Measurements from ENCODE around the gene KMT5C. TPM values are rescaled to one million over a fixed set of nuclear protein-coding genes. Genes with fewer than 3 reads are reported as not detected.

KMT5C gene
- total RNA-seq = 17.0 TPM

DNA sequence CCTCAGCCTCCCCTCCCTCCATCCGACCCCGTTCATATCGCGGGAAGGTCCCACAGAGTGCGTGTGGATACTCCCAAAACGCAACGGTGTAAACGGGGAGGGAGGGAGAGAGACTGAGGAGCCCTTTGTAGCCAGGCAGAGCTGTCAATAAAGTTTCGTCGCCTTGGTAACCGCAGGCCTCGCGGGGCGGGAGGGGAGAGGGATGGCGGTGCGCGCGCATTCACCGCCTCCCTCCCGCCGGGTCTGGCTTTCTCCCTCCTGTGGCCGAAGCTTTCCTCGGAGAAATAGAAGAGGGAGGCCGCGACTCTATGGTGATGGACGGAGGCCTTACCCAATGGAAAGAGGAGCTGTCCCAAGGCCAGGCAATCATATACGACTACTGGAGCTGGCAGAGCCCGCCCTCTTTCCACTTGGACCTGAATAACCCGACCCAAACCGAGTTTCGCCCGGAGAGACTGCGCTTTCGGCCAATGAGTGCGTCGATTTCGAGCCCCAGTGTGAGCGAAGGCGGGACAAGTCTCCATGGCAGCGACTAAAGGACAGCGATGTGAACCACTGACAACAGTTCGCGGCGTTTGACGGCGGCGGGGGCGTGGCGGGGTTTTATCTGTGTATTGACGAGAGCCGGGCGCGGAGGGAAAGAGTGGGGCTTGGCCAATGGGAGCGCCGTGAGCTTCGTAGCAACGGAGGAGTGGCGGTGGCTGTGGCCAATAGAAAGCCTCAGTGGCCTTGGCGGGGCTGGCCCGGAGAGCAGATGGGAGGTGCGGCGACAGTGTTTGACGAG is at the start of gene KMT5C:
Gene KMT5C (plus strand): TSS at position 772 of the 784 bp plus-strand sequence. CDS start 2,061 bp downstream, outside the sequence.
- peak; percentile 100 for DNase-seq

- DNase-seq = no peak
Observed at GRCh38 chr19:55297267-55297666, 42.4 kb upstream of the KMT5C start.

DNA sequence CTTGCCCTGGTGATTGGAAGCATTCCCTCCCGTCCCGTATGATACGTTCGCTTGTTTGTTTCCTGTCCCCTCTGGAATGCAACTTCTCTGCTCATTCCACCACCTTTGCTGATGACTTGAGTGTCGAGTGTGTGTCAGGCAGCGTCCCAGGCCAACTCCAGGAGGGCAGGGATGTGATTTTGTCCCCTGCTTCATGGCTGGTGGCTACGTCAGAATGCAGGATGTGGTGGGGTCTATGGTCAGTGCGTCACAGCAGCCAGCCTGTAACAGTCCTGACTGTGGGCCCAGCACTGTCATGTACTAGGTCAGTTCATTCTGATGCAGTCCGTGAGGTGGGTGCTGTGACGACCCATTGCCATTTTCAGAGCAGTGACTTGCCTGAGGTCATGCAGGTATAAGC is 39.7 kb upstream of the KMT5C start:
- no peak for DNase-seq

- no peak for DNase-seq
Observed at GRCh38 chr19:55300886-55301458, 38.7 kb upstream of the KMT5C start.

- peak; percentile 75 for DNase-seq
Observed at GRCh38 chr19:55301459-55302317, 38.0 kb upstream of the KMT5C start.

DNA sequence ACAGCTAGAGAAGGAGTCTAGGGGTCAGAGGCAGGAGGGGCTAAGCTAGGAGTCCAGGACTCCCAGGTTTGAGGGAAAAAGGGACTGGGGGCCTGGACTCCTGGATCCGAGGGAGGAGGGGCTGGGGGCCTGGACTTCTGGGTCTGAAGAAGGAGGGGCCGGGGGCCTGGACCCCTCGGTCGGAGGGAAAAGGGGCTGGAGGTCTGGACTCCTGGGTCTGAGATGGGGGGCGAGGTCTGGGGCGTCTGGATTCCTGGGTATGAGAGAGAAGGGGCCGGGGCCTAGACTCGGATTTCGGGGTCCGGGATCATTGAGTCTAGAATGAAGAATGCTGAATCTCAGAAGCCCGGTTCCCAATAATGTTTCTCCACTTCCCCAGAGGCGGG is 37.4 kb upstream of the KMT5C start:
- no peak for DNase-seq

DNA sequence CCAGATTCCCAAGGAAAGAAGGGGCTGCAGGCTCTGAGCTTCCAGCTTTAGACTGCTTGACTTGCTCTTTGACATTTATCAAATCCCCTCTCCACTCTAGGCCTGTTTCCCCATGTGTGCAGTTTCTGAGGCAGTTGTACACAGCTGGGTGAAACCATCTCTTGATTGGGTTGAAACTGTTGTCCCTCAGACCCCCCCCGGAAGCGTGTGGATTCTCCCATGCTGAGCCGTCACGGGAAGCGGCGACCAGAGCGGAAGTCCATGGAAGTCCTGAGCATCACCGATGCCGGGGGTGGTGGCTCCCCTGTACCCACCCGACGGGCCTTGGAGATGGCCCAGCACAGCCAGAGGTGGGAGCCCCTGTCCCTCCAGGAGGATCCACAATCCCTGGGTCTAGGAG is 36.2 kb upstream of the KMT5C start:
- DNase-seq = no peak

DNA sequence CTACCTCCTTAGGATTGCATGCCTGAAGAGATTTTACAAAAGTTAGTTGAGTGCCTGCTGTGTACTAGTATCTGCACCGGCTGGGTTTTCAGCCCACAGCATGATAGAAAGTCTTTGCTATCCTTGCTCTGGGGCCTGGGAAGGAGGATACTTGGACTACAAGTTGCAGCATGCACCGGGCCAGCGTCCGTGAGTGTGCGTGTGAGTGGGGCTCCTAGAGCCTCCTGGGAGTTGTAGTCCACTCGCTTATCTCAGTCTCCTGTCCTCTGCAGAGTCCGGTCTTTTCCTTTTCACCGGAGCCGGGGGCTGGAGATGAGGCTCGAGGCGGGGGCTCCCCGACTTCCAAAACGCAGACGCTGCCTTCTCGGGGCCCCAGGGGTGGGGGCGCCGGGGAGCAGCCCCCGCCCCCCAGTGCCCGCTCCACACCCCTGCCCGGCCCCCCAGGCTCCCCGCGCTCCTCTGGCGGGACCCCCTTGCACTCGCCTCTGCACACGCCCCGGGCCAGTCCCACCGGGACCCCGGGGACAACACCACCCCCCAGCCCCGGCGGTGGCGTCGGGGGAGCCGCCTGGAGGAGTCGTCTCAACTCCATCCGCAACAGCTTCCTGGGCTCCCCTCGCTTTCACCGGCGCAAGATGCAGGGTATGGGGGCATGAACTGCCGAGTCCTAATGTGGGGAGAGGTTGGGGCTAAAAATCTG is 35.2 kb upstream of the KMT5C start:
- DNase-seq = no peak

- no peak for DNase-seq
Observed at GRCh38 chr19:55304980-55305379, 34.7 kb upstream of the KMT5C start.

DNA sequence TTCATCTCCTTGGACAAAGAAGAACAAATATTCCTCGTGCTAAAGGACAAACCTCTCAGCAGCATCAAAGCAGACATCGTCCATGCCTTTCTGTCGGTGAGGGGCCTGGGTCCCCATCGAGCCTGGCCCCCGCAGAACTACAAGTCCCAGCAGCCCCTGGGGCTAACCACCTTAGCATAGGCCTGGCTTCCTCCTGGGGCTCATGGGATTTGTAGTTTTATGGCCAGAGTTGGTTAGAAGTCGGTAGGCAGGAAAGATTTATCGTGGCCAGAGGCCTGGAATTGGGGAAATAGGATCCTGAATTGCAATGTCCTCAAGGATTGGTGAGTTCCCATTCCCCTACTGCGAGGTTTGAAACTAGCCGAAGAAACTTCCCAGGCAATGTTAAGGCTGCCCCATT is 34.2 kb upstream of the KMT5C start:
- DNase-seq = no peak

- DNase-seq = no peak
Observed at GRCh38 chr19:55305983-55306562, 33.6 kb upstream of the KMT5C start.

GRCh38 chr19:55306712-55307111 is 33.0 kb upstream of the KMT5C start:
- no peak for DNase-seq

GRCh38 chr19:55308281-55308680 is 31.4 kb upstream of the KMT5C start:
- DNase-seq = no peak

DNA sequence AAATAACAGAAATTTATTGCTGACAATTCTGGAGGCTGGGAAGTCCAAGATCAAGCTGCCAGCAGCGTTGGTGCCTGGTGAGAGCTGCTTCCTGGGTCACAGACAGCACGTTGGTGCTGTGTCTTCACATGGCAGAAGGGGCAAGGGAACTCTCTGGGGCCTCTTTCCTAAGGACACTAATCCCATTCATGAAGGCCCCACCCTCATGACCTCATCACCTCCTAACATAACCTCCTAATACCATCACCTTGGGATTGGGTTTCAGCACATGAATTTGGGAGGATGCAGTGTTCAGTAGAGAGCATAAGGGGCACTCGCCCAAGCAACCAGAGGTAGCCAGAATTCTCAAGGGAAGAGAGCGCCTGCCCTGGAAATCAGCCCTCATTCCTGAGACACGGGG is 30.2 kb upstream of the KMT5C start:
- no peak for DNase-seq

DNA sequence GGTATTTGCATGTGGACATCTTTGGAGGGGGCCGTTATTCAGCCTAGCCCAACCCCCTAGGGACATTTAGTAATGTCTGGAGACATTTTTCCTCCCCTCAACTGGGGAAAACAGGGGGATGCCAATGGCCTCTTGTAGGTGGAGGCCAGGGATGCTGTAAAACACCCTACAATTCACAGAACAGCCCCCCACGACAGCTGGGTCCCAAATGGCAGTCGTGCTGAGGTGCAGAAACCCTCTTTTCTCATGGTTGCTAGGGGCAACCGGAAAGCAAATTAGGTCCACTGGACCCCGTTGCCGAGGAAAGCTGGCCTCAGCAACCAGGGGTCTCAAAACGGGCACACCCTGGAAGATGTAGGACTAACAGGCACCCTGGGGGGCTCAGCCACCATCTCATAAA is 29.2 kb upstream of the KMT5C start:
- no peak for DNase-seq

GRCh38 chr19:55311397-55311796 is 28.3 kb upstream of the KMT5C start:
- DNase-seq = no peak

GRCh38 chr19:55311797-55312196 is 27.9 kb upstream of the KMT5C start:
- no peak for DNase-seq

DNA sequence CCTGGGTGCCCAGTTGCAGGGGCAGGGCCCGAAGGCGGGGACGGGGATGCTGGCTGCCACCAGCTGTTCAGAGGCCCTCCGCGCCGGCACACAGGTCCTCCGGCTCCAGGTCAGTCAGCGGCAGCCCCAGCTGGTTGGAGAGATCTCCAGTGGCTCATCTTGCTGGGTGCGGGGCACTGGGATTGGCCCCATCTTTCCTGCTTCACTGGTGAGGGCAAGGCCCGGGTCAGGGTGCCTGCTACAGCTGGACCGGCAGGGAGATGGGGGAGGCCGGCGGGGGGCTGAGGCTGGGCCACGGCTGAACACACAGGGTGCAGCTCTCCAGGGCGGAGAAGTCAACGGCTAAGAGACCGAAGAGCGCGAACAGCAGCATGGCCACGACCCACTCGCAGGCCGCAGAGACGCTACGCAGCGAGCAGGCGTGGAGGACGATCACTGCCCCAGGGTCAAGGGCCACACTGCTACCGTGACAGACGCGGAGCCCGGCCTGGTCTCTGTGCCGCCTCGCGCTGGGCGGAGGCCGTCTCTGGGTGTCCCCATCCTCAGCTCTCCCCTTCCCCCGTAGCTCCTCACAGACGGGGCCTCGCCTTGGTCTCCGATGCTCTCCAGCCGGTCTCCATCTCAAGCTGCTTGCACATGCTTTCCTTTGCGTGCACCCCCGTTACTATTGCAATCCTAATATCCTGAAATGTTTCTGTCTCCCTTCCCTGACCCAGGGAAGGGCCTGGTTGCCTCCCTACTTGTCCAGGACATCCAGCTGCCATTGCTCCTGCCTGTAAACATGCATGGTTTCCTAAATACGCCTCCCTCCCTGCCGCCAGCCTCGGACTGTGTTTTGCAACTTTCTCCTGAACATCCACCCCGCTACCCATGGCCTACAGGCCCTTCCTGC is 26.8 kb upstream of the KMT5C start:
- DNase-seq = no peak

- no peak for DNase-seq
Observed at GRCh38 chr19:55314396-55314795, 25.3 kb upstream of the KMT5C start.

DNA sequence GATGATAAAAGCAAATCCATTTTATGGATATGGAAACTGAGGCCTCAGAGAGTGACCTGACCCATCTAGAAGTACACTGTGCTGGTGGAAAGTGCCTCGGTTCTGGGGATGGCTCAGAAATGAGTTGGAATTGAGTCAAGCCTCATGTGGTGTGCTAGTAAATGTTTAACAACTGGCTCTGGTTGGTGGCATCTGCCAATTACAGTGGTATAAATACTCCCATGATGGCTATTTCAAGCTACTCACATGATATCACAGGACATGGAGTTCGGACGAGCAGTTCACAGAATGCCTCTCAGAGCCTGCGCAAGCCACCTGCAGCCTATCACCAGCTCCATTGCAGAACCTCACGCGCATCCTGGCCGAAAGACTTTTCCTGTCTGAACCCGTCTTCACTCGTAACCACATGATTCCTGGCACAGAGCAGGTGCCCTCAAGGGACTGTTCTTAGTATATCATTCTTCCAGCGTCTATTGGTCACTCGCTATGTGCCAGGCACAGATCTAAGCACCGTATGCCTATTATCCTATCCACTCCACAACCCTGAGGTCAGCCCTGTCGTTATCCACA is 23.6 kb upstream of the KMT5C start:
- no peak for DNase-seq

GRCh38 chr19:55316646-55317045 is 23.0 kb upstream of the KMT5C start:
- DNase-seq = no peak

All from skin of body (tissue), 2 donors.